ENCODE measurements around the gene CFAP210. TPM values are rescaled to one million over a fixed set of nuclear protein-coding genes. Genes with fewer than 3 reads are reported as not detected.

CFAP210 gene
- polyA plus RNA-seq, 2 donors, result 0.02 to 0.08 TPM

DNA sequence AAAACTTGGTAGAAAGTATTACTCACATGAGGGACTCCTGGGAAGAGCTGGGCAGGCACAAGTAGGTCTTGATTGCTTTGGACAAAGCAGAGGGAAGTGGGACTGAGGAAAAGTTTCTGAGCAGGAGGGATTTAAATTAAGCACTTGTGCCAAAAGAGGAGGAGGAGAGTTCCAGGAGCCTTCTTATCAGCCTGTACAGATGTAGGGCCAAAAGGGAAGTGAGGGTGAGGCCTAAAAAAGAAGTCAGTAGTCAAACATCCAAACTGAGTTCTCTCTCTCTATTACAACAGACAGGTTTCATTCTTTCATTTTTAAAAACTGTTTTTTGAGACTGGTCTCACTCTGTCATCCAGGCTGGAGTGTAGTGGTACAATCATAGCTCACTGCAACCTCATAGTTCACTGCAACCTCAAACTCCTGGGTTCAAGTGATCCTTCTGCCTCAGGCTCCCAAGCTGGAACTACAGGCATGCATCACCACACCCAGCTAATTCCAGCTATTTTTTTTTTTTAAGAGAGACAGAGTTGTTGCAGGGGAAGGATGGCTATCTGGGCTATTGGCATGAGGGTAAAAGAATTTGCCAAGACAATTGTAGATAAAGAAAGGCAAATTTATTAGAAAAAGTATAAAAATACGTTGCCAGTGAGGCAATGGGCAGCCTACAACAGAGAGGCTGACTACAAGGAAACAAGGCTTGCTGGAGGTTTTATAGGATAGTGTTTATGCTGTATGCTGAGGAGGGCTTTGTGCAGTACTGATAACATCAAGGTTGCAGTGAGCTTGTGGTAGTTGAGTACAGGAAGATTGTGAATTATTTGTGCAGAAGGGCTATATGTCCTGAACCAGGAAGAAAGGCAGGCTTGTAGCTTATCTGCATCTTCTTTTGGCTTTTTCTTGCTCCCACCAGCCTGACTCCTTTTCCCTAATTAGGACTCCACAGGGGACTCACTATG lies 29.0 kb downstream of the CFAP210 start:
- no peak overlapping the region for H3K4me3 ChIP-seq (ENCODE audit: low read depth in 1 of 2, low read length in 2 of 2)
- H3K4me1 ChIP-seq (ENCODE audit: control insufficient read depth in 2 of 2, insufficient read depth in 2 of 2, low read length in 1 of 2), result no peaks in the 10 kb centered on the region
- WGBS, 2 donors, result 72 to 79% methylated on average over 1 of the region's 1 CpG
- no peaks in the 10 kb centered on the region for H3K36me3 ChIP-seq (ENCODE audit: control insufficient read depth in 2 of 2, insufficient read depth in 2 of 2, low read length in 1 of 2)
- no peaks in the 10 kb centered on the region for H3K27me3 ChIP-seq (ENCODE audit: control insufficient read depth in 1 of 2, insufficient read depth in 2 of 2, low read length in 2 of 2)
- H3K9me3 ChIP-seq (ENCODE audit: control insufficient read depth in 2 of 2, insufficient read depth in 1 of 2, low read depth in 1 of 2, low read length in 1 of 2), result no peaks in the 10 kb centered on the region
- H3K27ac ChIP-seq (ENCODE audit: low read depth in 2 of 2, low read length in 1 of 2), result no peak overlapping the region

DNA sequence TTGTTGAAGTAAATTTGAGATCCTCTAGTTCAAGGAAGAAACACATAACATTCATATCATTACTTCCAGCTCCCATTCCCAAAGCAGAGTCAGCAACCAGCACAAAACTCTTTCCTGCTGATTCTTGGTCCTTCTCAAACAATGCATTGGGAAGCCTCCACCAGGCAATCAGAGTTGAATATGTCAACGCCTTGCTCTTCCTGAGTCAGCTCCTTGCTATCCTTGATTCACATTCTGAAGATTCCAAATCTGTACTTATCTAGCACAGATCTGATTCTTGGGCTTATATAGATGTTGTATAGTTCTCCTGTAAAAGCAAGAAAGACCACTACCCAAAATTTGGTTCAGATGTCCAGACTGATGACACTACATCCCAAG lies 29.6 kb downstream of the CFAP210 start:
- 79 to 84% methylated on average over 1 of the region's 1 CpG for WGBS, 2 donors
- H3K9me3 ChIP-seq (ENCODE audit: control insufficient read depth in 2 of 2, insufficient read depth in 1 of 2, low read depth in 1 of 2, low read length in 1 of 2), result no peaks in the 10 kb centered on the region
- no peaks in the 10 kb centered on the region for H3K27me3 ChIP-seq (ENCODE audit: control insufficient read depth in 1 of 2, insufficient read depth in 2 of 2, low read length in 2 of 2)
- no peak overlapping the region for H3K4me3 ChIP-seq (ENCODE audit: low read depth in 1 of 2, low read length in 2 of 2)
- H3K4me1 ChIP-seq (ENCODE audit: control insufficient read depth in 2 of 2, insufficient read depth in 2 of 2, low read length in 1 of 2), result no peaks in the 10 kb centered on the region
- H3K36me3 ChIP-seq (ENCODE audit: control insufficient read depth in 2 of 2, insufficient read depth in 2 of 2, low read length in 1 of 2), result no peaks in the 10 kb centered on the region
- no peak overlapping the region for H3K27ac ChIP-seq (ENCODE audit: low read depth in 2 of 2, low read length in 1 of 2)

DNA sequence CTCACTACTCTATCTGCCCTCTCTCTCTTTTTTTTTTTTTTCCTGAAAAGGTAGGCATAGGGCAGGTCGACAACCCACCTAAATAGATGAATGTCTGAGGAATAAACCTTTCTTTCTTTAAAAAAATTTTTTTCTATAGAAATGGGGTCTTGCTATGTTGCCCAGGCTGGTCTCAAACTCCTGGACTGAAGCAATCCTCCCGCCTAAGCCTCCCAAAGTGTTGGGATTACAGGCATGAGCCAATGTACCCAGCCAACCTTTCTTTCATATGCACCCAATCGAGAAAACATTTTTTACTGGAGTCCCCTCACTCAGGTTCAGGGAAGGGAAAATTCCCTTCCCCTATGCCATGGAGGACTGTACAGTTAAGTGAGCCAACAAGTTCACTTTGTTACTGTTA lies 31.0 kb downstream of the CFAP210 start:
- H3K27ac ChIP-seq (ENCODE audit: low read depth in 2 of 2, low read length in 1 of 2), result no peak overlapping the region
- H3K4me1 ChIP-seq (ENCODE audit: control insufficient read depth in 2 of 2, insufficient read depth in 2 of 2, low read length in 1 of 2), result no peaks in the 10 kb centered on the region
- H3K27me3 ChIP-seq (ENCODE audit: control insufficient read depth in 1 of 2, insufficient read depth in 2 of 2, low read length in 2 of 2), result no peaks in the 10 kb centered on the region
- H3K4me3 ChIP-seq (ENCODE audit: low read depth in 1 of 2, low read length in 2 of 2), result no peak overlapping the region
- no peaks in the 10 kb centered on the region for H3K36me3 ChIP-seq (ENCODE audit: control insufficient read depth in 2 of 2, insufficient read depth in 2 of 2, low read length in 1 of 2)
- no peaks in the 10 kb centered on the region for H3K9me3 ChIP-seq (ENCODE audit: control insufficient read depth in 2 of 2, insufficient read depth in 1 of 2, low read depth in 1 of 2, low read length in 1 of 2)
- WGBS, 2 donors, result 92% methylated on average over 3 of the region's 3 CpGs

DNA sequence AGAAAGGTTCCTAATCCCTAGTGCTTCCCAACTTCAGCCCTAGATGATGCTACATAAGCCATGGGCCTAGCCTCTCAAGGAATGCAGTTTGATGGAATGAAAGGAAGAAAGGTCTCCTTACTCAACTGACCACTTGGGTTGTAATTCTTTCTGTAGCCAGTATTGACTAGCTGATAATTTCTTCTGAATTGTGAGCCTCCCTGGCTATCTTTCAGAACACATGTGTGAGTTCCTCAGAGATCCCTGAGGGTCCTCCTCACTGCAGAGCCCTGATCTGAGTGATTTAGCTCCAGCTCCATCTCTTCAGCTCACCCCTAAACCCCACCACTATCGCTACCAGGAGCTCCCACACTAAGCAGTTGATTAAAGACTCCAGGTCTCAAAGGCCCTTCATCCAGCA lies 31.5 kb downstream of the CFAP210 start:
- Histone ChIP-seq H3K9me3 (ENCODE audit: control insufficient read depth in 2 of 2, insufficient read depth in 1 of 2, low read depth in 1 of 2, low read length in 1 of 2) (no peaks in the 10 kb centered on the region), H3K4me1 (ENCODE audit: control insufficient read depth in 2 of 2, insufficient read depth in 2 of 2, low read length in 1 of 2) (no peaks in the 10 kb centered on the region), H3K36me3 (ENCODE audit: control insufficient read depth in 2 of 2, insufficient read depth in 2 of 2, low read length in 1 of 2) (no peaks in the 10 kb centered on the region), H3K27me3 (ENCODE audit: control insufficient read depth in 1 of 2, insufficient read depth in 2 of 2, low read length in 2 of 2) (no peaks in the 10 kb centered on the region), H3K4me3 (ENCODE audit: low read depth in 1 of 2, low read length in 2 of 2) (no peak overlapping the region), H3K27ac (ENCODE audit: low read depth in 2 of 2, low read length in 1 of 2) (no peak overlapping the region)
- WGBS, 2 donors, result 91 to 95% methylated on average over 1 of the region's 1 CpG

DNA sequence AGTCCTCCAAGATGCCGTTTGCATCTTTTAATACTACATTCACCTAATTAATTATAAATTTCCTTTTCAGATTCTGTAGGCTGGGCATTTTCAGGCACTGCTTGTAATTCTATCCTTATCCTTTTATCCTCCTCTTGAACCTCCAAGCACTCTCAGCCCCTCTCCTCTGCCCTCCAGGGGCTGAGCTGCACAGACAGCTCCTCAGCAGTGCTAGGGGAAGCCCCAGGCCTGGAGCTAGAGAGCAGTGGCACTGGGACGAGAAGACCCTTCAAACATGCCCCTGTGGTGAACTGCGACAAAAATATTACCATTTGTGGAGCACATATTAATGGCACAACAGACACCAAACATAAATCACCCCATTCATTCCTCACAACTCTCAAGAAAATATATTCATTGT lies 32.9 kb downstream of the CFAP210 start:
- WGBS, 2 donors, result 71 to 89% methylated on average over 3 of the region's 3 CpGs
- H3K36me3 ChIP-seq (ENCODE audit: control insufficient read depth in 2 of 2, insufficient read depth in 2 of 2, low read length in 1 of 2), result no peaks in the 10 kb centered on the region
- no peaks in the 10 kb centered on the region for H3K27me3 ChIP-seq (ENCODE audit: control insufficient read depth in 1 of 2, insufficient read depth in 2 of 2, low read length in 2 of 2)
- H3K27ac ChIP-seq (ENCODE audit: low read depth in 2 of 2, low read length in 1 of 2), result no peak overlapping the region
- H3K9me3 ChIP-seq (ENCODE audit: control insufficient read depth in 2 of 2, insufficient read depth in 1 of 2, low read depth in 1 of 2, low read length in 1 of 2), result no peaks in the 10 kb centered on the region
- no peak overlapping the region for H3K4me3 ChIP-seq (ENCODE audit: low read depth in 1 of 2, low read length in 2 of 2)
- H3K4me1 ChIP-seq (ENCODE audit: control insufficient read depth in 2 of 2, insufficient read depth in 2 of 2, low read length in 1 of 2), result no peaks in the 10 kb centered on the region

DNA sequence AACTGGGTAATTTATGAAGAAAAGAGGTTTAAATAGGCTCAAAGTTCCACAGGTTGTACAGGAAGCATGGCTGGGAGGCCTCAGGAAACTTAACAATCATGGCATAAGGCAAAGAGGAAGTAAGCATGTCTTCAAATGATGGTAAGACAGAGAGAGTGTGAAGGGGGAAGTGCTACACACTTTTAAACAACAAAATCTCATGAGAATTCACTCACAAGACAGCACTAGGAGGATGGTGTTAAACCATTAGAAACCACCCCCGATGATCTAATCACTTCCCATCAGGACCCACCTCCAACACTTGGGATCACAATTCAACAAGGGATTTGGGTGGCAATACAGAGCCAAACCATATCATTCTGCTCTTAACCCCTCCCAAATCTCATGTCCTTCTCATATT lies 34.9 kb downstream of the CFAP210 start:
- Histone ChIP-seq H3K9me3 (ENCODE audit: control insufficient read depth in 2 of 2, insufficient read depth in 1 of 2, low read depth in 1 of 2, low read length in 1 of 2) (no peaks in the 10 kb centered on the region), H3K4me1 (ENCODE audit: control insufficient read depth in 2 of 2, insufficient read depth in 2 of 2, low read length in 1 of 2) (no peaks in the 10 kb centered on the region), H3K4me3 (ENCODE audit: low read depth in 1 of 2, low read length in 2 of 2) (no peak overlapping the region), H3K36me3 (ENCODE audit: control insufficient read depth in 2 of 2, insufficient read depth in 2 of 2, low read length in 1 of 2) (no peaks in the 10 kb centered on the region), H3K27me3 (ENCODE audit: control insufficient read depth in 1 of 2, insufficient read depth in 2 of 2, low read length in 2 of 2) (no peaks in the 10 kb centered on the region), H3K27ac (ENCODE audit: low read depth in 2 of 2, low read length in 1 of 2) (no peak overlapping the region)
- 81 to 88% methylated on average over 1 of the region's 1 CpG for WGBS, 2 donors

DNA sequence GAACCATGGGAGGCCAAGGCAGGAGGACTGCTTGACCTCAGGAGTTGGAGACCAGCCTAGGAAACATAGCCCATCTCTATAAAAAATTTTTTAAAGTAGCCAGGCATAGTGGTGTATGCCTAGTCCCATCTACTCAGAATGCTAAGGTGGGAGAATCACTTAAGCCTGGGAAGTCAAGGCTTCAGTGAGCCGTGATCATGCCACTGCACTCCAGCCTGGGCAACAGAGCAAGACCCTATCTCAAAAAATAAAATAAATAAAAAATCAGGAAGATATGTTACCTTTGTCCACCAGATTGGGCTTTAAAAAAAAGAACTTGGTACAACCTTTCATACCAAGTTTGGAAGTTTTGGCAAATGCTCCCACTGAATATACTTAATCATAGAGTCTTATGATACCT lies 35.3 kb downstream of the CFAP210 start:
- no peaks in the 10 kb centered on the region for H3K27me3 ChIP-seq (ENCODE audit: control insufficient read depth in 1 of 2, insufficient read depth in 2 of 2, low read length in 2 of 2)
- WGBS, 2 donors, result 96 to 100% methylated on average over 1 of the region's 1 CpG
- H3K27ac ChIP-seq (ENCODE audit: low read depth in 2 of 2, low read length in 1 of 2), result no peak overlapping the region
- H3K9me3 ChIP-seq (ENCODE audit: control insufficient read depth in 2 of 2, insufficient read depth in 1 of 2, low read depth in 1 of 2, low read length in 1 of 2), result no peaks in the 10 kb centered on the region
- no peaks in the 10 kb centered on the region for H3K4me1 ChIP-seq (ENCODE audit: control insufficient read depth in 2 of 2, insufficient read depth in 2 of 2, low read length in 1 of 2)
- H3K4me3 ChIP-seq (ENCODE audit: low read depth in 1 of 2, low read length in 2 of 2), result no peak overlapping the region
- no peaks in the 10 kb centered on the region for H3K36me3 ChIP-seq (ENCODE audit: control insufficient read depth in 2 of 2, insufficient read depth in 2 of 2, low read length in 1 of 2)

DNA sequence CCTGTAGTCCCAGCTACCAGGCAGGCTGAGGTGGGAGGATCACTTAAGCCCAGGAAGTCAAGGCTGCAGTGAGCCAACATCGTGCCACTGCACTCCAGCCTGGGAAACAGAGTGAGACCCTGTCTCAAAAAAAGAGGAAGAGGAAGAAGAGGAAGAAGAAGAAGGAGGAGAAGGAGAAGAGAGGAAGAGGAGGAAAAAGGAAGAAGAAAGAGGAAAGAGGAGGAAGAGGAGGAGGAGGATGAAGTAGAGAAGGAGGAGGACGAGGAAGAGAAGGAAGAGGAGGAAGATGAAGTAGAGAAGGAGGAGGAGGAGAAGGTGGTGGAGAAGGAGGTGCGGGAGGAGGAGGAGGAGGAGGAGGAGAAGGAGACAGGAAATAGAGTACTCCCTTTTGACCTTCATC lies 38.0 kb downstream of the CFAP210 start:
- no peaks in the 10 kb centered on the region for H3K4me1 ChIP-seq (ENCODE audit: control insufficient read depth in 2 of 2, insufficient read depth in 2 of 2, low read length in 1 of 2)
- H3K36me3 ChIP-seq (ENCODE audit: control insufficient read depth in 2 of 2, insufficient read depth in 2 of 2, low read length in 1 of 2), result no peaks in the 10 kb centered on the region
- WGBS, 2 donors, result 77 to 82% methylated on average over 3 of the region's 3 CpGs
- H3K4me3 ChIP-seq (ENCODE audit: low read depth in 1 of 2, low read length in 2 of 2), result no peak overlapping the region
- no peak overlapping the region for H3K27ac ChIP-seq (ENCODE audit: low read depth in 2 of 2, low read length in 1 of 2)
- H3K9me3 ChIP-seq (ENCODE audit: control insufficient read depth in 2 of 2, insufficient read depth in 1 of 2, low read depth in 1 of 2, low read length in 1 of 2), result no peaks in the 10 kb centered on the region
- H3K27me3 ChIP-seq (ENCODE audit: control insufficient read depth in 1 of 2, insufficient read depth in 2 of 2, low read length in 2 of 2), result no peaks in the 10 kb centered on the region

DNA sequence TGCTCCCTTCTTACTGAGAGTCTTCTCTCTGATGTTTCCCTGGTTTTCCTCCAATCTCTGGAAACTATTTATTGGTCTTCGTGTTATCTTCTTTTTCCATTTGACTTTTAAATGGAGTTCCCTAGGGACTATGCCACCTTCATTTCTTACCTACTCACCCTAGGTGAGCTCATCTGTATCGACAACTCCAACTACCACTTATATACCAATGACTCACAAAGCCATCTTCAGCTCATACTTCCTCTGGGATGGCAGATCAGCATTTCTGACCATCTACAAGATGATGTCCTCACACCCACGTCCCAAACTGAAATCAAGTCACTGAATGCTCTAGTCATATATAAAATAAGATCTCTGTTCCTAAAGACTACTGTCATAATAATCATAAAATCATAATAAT lies 40.6 kb downstream of the CFAP210 start:
- WGBS, 2 donors, result 75 to 78% methylated on average over 3 of the region's 3 CpGs

DNA sequence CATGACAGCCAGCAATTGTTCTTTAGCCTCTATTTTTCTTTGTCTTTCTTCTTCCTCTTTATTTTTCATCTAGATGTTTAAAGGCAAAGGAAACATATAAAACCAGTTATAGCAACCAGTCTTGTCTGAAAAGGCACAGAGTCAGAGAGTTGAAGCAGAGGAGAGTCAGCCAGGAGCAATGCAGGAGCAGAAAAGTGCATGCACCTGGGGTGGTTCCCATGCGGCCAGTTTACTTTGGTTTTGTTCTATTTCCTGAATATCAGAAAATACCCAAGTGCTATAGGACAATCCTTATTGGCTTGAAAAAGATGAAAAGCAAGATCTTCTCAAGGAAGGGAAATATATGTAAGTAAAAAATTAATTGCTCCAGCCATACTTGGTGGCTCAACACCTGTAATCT lies 44.9 kb downstream of the CFAP210 start:
- Histone ChIP-seq H3K4me3 (ENCODE audit: low read depth in 1 of 2, low read length in 2 of 2) (no peak overlapping the region), H3K36me3 (ENCODE audit: control insufficient read depth in 2 of 2, insufficient read depth in 2 of 2, low read length in 1 of 2) (no peaks in the 10 kb centered on the region), H3K4me1 (ENCODE audit: control insufficient read depth in 2 of 2, insufficient read depth in 2 of 2, low read length in 1 of 2) (no peaks in the 10 kb centered on the region), H3K27ac (ENCODE audit: low read depth in 2 of 2, low read length in 1 of 2) (no peak overlapping the region), H3K9me3 (ENCODE audit: control insufficient read depth in 2 of 2, insufficient read depth in 1 of 2, low read depth in 1 of 2, low read length in 1 of 2) (no peaks in the 10 kb centered on the region), H3K27me3 (ENCODE audit: control insufficient read depth in 1 of 2, insufficient read depth in 2 of 2, low read length in 2 of 2) (no peaks in the 10 kb centered on the region)
- 52 to 64% methylated on average over 1 of the region's 1 CpG for WGBS, 2 donors

More for the DNA sequence above, 40.6 kb downstream of the CFAP210 start:
- Histone ChIP-seq H3K9me3 (ENCODE audit: control insufficient read depth in 2 of 2, insufficient read depth in 1 of 2, low read depth in 1 of 2, low read length in 1 of 2) (no peaks in the 10 kb centered on the region), H3K4me3 (ENCODE audit: low read depth in 1 of 2, low read length in 2 of 2) (no peak overlapping the region), H3K36me3 (ENCODE audit: control insufficient read depth in 2 of 2, insufficient read depth in 2 of 2, low read length in 1 of 2) (no peaks in the 10 kb centered on the region), H3K27me3 (ENCODE audit: control insufficient read depth in 1 of 2, insufficient read depth in 2 of 2, low read length in 2 of 2) (no peaks in the 10 kb centered on the region), H3K27ac (ENCODE audit: low read depth in 2 of 2, low read length in 1 of 2) (no peak overlapping the region), H3K4me1 (ENCODE audit: control insufficient read depth in 2 of 2, insufficient read depth in 2 of 2, low read length in 1 of 2) (no peaks in the 10 kb centered on the region)

All from esophagus (tissue), 2 donors.